ENCODE measurements around the gene PLAC8L1. TPM values are rescaled to one million over a fixed set of nuclear protein-coding genes. Genes with fewer than 3 reads are reported as not detected.
"Not testable (repeated sequence)": the region's sequence is repeated elsewhere in the genome, so short reads cannot be mapped to it uniquely, and the experiment has no call there.

The PLAC8L1 gene
- total RNA-seq (ENCODE audit: insufficient read depth, low replicate concordance) = not detected

- no peak for DNase-seq (ENCODE audit: low spot score)
These were observed at the start of gene PLAC8L1 for GRCh38 chr5:146105477-146105876. Gene PLAC8L1, minus strand, starts transcription at chr5:146105577. Its CDS starts 1,266 bp downstream, at chr5:146104311.

GRCh38 chr5:146151970-146152369, 46.6 kb upstream of the PLAC8L1 start:
- no peak for DNase-seq (ENCODE audit: low spot score)

GRCh38 chr5:146137967-146138403, 32.6 kb upstream of the PLAC8L1 start:
- DNase-seq (ENCODE audit: low spot score) = peak; percentile 31

GRCh38 chr5:146130440-146131045, 25.2 kb upstream of the PLAC8L1 start:
- DNase-seq (ENCODE audit: low spot score) = peak; percentile 44

- no peak for DNase-seq (ENCODE audit: low spot score)
These were observed 20.7 kb upstream of the PLAC8L1 start for GRCh38 chr5:146126068-146126467.

GRCh38 chr5:146124580-146124979, 19.2 kb upstream of the PLAC8L1 start:
- no peak for DNase-seq (ENCODE audit: low spot score)

GRCh38 chr5:146121451-146121850, 16.1 kb upstream of the PLAC8L1 start:
- not testable (repeated sequence) for DNase-seq (ENCODE audit: low spot score)

- DNase-seq (ENCODE audit: low spot score) = no peak
These were observed 12.9 kb upstream of the PLAC8L1 start for GRCh38 chr5:146118322-146118721.

- peak; percentile 63 for DNase-seq (ENCODE audit: low spot score)
These were observed 11.8 kb upstream of the PLAC8L1 start for GRCh38 chr5:146117216-146117615.

GRCh38 chr5:146116361-146116760, 11.0 kb upstream of the PLAC8L1 start:
- DNase-seq (ENCODE audit: low spot score) = peak; percentile 97

GRCh38 chr5:146112476-146112875, 7.1 kb upstream of the PLAC8L1 start:
- no peak for DNase-seq (ENCODE audit: low spot score)

- no peak for DNase-seq (ENCODE audit: low spot score)
These were observed 6.0 kb upstream of the PLAC8L1 start for GRCh38 chr5:146111409-146111808.

GRCh38 chr5:146109379-146109778, 4.0 kb upstream of the PLAC8L1 start:
- DNase-seq (ENCODE audit: low spot score) = no peak

- not testable (repeated sequence) for DNase-seq (ENCODE audit: low spot score)
These were observed 3.5 kb upstream of the PLAC8L1 start for GRCh38 chr5:146108870-146109269.

- peak; percentile 68 for DNase-seq (ENCODE audit: low spot score)
These were observed 2.5 kb upstream of the PLAC8L1 start for GRCh38 chr5:146107901-146108300.

- no peak for DNase-seq (ENCODE audit: low spot score)
These were observed 1.8 kb downstream of the PLAC8L1 start for GRCh38 chr5:146103594-146103993.

- DNase-seq (ENCODE audit: low spot score) = no peak
These were observed 3.7 kb downstream of the PLAC8L1 start for GRCh38 chr5:146101646-146102045.

- DNase-seq (ENCODE audit: low spot score) = no peak
These were observed 7.3 kb downstream of the PLAC8L1 start for GRCh38 chr5:146098047-146098446.

GRCh38 chr5:146091881-146092280, 13.5 kb downstream of the PLAC8L1 start:
- DNase-seq (ENCODE audit: low spot score) = no peak

GRCh38 chr5:146089287-146089686, 16.1 kb downstream of the PLAC8L1 start:
- DNase-seq (ENCODE audit: low spot score) = no peak

- no peak for DNase-seq (ENCODE audit: low spot score)
These were observed 17.3 kb downstream of the PLAC8L1 start for GRCh38 chr5:146088098-146088497.

GRCh38 chr5:146084376-146084775, 21.0 kb downstream of the PLAC8L1 start:
- no peak for DNase-seq (ENCODE audit: low spot score)

- no peak for DNase-seq (ENCODE audit: low spot score)
These were observed 22.6 kb downstream of the PLAC8L1 start for GRCh38 chr5:146082798-146083197.

- DNase-seq (ENCODE audit: low spot score) = peak; percentile 24
These were observed 23.8 kb downstream of the PLAC8L1 start for GRCh38 chr5:146081556-146081955.
